GM21825 (cell line): ENCODE measurements around the gene C17orf67.

Experiments
- ATAC-seq: cut with Tn5 transposase; IDR thresholded peaks from one replicate; pipeline ENCODE4 v1.9.1; 2021; ENCODE audit warnings: mild to moderate bottlenecking, moderate library complexity; ENCODE audit not compliant: unreplicated experiment

Gene C17orf67

DNA sequence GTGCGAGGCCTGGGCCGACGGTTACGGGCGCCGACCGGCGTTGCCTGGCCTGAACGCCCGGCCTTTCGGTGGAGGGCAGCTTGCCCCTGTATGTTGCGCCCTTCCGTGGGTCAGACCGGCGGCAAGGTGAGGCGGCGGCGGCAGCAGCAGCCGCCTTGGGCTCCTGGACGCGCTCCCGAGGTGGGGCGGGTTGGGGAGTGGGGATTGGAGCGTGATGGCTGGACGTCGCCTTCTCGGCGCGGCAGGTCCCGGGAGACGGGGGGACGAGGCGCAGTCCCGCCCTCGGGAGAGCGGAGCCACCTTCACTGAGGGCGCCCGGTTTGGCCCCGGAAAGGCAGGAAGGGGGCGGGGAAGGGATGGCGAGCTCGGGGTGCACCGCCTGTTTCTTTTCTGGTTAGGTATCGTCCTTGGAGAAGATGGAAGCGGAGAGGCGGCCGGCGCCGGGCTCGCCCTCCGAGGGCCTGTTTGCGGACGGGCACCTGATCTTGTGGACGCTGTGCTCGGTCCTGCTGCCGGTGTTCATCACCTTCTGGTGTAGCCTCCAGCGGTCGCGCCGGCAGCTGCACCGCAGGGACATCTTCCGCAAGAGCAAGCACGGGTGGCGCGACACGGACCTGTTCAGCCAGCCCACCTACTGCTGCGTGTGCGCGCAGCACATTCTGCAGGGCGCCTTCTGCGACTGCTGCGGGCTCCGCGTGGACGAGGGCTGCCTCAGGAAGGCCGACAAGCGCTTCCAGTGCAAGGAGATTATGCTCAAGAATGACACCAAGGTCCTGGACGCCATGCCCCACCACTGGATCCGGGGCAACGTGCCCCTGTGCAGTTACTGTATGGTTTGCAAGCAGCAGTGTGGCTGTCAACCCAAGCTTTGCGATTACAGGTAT, 902 bp upstream of the C17orf67 start:
- ATAC-seq: peak; percentile 28

DNA sequence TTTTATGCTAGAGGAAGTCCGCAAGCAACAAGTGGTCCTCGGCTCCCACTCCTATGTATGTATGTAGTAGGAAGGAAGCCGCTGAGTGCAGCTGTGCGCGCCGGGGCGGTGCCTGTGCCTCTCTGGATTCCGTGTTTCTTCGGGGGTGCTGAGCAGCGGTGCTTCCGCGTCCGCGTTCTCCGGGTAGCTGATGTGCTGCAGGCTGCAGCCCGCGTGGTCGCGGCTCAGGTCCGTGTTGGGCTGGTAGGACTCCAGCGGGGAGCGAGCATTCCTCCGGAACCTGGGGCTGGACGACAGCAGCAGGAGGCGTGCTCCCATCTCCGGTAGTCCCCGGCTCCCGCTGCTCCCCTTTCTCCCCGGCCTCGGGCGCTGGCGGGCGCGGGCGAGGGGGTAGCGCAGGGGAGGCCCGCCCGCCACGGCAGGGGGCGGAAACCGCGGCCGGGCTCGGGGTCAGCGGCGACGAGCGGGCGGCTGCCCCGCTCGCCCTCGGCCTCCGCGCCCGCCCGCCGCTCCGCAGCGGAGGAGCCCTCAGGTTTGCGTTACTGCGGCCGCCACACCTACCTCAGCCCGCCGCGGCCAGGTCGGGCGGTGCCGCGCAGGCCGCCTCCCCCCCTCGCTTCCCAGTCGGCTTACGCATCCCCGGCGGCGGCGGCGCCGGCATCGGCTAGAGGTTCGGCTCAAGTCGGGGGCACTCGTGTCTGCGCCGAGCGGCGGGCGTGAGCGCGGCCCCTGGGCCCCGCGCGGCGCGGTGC, 487 bp downstream of the C17orf67 start:
- ATAC-seq: peak; percentile 45

DNA sequence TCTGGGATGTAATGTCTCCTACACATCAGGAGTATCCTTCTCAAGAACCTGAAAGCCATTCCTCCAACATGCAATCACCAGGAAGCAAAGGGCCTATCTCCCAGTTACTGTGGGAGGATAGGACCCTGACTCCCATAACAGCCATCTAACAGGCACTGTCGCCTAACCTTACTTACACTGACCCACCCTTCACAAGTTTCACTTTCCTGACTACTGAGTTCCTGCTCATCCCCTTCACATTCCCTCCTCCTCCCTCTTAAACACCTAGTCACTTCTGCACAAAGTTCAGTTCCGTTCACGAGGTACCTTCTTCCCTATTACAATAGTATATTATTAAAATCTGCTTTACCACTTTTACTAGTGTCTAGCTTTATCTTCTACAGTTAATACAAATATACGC, 1.3 kb downstream of the C17orf67 start:
- no peak for ATAC-seq

DNA sequence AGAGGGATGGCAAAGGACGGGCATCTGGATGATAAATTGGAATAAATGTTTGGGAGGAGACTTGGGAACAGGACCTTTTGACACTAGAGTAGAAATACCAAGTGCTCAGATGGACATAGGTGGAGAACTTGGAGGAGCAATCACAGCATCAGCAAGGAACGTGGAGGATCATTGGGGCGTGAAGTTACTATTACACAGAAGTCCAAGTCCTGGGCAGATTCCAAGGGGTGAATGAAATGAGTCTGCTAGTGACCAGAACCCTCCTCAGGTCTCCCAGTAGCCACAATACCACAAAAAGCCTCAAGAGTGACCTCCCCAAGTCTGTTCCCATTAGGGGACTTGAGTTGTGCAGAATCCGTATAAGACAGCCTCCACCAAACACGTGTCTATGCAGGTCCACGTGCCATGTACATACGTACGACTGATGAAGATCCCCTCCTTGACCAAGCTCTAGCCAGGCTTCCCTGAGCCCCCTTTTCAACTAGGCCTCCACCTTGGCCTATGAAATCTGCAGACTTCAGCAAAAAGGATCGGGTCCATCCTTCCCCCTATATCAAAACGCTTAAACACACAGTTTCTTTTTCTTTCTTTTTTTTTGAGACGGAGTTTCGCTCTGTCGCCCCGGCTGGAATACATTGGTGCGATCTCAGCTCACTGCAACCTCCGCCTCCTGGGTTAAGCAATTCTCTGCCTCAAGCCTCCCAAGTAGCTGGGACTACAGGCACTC, 2.2 kb downstream of the C17orf67 start:
- no peak for ATAC-seq

DNA sequence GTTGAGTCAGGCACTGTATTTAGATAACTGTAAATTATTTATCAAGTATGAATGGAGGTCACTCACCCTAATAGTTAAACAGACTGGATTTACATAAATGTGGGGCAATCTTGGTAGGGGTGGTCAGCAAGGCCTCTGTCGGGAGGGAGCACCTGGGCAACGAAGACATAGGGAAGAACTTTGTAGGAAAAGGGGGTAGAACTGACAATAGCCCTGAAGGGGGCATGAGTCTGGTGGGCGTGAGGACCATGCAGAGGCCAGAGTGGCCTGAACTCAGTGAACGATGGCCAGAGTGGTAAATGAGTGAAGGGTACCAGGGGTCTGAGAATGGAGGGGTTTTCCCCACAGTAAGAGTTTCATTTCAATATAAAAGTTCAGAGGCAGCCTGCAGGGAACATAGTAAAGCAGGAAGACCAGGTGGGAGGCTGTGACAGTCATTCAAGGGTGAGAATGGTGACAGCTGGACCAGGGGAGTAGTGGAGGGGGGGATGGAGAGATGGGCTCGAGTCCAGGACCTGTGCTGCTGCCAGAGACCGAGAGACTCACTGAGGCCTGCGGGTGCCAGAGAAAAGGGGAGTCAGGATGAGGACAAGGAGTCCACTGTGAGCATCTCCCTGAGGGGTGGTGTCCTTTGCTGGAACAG, 2.9 kb downstream of the C17orf67 start:
- ATAC-seq: no peak

DNA sequence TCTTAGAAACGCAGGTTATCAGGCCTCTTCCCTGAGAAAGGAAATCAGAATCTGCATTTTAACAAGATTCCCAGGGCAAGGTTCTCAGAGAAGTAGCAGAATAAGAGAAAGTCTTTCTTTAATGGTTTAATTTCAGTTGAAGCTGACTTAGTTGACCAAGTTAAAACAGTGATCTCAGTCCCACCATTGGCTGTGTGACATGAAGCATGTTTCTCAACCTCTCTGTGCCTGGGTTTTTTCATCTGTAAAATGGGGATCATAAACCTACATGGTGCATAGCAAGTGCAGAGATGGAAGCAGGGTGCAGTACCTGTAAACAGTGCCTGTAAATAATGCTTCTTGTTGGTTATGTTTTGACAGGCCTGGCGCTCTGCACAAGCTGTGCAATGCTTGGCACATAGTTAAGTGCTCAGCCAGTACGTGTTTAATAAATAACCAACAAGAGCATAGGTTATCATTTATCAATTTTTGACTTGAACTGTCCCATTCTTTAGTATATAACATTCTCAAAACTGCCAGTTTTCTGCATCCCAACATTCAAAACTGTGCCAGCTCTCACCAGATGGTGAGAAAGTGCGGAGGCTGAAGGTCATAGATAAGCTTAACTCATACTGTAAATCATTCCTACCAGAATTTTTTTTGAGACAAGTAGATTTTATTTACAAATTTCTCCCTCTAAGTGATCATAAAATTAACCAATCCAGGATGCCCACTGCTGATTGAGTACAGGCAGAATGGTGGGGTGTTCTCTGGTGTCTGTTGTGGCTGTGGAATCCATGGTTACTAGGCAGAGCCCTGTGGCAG, 6.9 kb downstream of the C17orf67 start:
- no peak for ATAC-seq

DNA sequence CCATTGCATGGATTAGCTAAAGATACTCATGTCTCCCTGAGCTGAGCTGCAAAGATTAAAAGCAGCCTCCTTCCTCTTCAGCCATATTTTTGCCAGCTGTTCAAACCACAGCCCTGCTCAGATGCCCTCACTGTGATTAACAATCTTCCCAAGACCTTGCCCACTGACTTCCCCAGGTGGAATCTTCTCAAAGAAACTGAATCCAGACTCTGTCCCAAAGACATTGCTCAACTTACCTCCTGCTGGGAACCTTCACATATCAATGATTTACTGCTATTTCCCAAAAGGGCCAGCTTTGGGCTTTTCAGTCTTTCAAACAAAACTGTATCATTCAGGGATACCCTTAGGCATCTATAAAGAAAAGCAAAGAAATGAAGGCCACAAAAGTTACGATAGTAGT, 9.2 kb downstream of the C17orf67 start:
- no peak for ATAC-seq

DNA sequence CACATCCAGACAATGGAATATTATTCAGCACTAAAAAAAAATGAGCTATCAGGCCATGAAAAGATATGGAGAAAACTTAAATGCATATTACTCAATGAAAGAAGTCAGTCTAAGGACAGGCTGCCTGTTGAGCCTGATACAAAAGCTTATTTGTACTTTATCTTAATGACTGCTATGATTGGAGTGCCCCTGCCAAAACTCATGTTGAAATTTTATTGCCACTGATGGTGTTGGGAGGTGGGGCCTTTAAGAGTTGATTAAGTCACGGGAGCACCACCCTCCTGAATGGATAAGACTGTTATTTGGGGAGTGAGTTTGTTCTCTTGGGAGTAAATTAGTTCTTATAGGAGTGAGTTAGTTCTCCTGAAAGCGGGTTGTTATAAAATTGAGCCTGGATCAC, 9.9 kb downstream of the C17orf67 start:
- ATAC-seq: no peak

DNA sequence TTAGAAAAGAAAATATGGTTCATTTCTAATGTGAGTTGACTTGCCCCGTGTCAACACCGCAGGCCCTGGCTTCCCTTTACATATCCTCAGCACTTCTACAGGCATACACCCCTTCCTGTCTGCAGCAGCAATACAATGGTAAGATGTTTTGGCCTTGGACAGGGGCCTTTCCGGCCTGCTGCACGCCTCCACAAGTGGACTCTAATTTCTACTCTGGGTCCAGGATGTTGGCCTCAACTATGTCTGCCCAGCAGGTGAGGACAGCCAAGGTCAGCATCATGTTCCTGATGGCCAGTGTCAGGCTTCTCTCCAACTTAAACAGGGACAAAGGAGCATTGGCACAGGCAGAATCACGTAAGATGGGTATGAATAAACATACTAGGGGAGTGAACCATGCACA, 11.0 kb downstream of the C17orf67 start:
- no peak for ATAC-seq

DNA sequence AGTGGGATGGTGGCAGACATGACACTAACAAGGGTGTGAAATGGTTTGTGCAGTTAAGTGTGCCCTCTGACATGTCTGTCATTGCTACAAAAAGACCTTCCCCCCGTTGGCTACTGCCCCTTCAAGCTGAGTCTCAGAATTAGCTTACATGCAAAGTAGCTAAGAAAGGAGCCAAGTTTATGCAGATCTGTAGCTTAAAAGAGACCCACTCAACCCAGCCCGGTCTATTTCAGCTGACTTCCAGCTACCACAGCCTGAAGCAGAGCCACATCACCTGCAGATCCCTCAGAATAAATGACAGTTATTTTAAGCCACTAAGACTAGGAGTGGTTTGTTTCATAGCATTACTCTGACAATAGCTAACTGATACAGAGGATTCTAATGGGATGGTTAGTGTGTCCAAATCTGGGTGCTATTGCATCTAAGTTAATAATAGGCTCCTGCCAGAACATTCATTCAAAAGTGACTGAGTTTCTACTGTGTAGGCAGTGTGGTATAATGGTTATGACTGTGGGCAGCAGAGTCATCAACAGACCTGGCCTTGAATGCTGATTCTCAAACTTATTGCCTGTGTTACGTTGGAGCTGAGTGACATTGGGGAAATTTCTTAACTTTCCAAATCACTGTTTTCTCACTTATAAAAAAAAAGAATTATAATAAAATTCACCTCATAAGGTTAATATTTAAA, 11.7 kb downstream of the C17orf67 start:
- no peak for ATAC-seq

DNA sequence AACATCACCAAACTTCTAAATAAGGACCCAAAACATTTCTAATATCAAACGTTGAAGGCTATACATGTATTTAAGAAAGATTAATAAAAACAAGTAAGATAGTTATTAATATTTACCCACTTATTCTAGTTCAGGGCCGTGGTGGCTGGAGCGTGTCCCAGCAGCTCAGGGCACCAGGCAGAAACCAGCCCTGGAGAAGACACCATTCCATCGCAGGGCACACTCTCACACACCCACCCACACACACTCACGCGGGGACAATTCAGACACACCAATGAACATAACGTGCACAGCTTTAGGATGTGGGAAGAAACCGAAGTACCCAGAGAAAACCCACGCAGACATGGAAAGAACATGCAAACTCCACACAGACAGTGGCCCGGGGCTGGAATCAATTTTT, 13.5 kb downstream of the C17orf67 start:
- no peak for ATAC-seq

DNA sequence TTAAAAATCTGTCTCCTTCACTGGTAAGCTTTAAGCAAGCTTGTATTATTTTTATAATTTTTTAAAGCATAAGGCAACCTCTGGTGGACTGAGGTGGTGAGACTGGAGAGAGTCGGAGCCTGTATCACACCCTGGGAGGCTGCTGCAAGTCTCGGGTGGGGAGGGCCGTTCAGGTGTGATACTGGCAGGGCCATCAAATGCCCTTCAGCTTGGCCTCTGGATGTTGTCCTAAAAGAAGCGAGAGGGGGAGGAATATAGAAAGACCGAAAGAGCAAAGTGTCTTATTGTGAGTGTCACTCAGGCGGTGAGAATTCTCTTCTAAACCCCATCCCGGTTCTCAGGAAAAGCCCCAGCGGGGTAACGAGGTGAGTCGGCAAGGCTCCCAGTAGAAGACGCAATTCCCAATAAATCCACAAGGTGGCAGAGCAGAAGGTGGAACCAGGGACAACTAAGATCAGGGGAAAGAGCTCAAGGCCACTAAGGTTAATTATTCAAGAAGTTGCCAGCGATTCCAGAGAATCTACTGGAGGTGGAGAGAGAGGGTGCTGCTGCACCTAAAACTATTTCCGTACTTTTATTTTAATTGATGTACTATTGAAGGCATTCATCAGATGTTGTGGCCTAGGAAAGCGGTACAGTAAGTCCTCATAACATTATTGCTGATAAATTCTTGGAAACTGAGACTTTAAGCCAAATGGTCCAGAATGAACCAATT, 14.1 kb downstream of the C17orf67 start:
- peak; percentile 68 for ATAC-seq

DNA sequence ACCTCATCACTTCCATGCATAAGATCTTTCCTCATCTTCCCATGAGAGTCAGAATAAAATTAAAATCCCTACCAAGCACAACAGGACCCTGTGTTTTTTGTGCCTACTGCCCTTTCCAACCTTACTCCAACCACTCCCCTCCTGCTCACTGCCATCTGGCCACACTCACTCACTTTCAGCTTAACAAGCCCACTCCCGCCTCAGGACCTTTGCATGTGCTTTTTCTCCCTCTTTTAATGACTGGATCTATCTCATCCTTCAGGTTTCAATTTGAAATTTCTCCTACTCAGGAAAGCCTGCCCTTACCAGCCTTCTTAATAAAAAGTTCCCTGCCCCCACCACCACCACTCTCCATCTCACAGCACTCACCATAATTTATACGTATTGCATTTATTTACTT, 14.7 kb downstream of the C17orf67 start:
- no peak for ATAC-seq

DNA sequence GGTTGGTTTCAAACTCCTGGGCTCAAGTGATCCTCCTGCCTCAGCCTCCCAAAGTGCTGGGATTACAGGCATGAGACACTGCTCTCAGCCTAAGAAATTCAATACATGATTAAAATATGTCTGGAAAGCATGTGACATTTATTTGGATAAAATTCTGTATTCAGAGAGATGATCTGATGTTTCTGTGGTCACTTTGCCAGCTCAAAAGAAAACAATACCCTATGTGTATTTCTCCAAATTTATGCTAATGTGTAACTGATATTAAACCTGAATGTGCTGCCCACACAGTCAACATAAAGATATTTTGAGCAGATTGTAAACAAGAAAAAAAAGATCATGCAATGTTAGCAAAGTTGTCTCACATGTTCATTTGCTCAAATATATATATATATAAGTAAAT, 16.7 kb downstream of the C17orf67 start:
- ATAC-seq: no peak

DNA sequence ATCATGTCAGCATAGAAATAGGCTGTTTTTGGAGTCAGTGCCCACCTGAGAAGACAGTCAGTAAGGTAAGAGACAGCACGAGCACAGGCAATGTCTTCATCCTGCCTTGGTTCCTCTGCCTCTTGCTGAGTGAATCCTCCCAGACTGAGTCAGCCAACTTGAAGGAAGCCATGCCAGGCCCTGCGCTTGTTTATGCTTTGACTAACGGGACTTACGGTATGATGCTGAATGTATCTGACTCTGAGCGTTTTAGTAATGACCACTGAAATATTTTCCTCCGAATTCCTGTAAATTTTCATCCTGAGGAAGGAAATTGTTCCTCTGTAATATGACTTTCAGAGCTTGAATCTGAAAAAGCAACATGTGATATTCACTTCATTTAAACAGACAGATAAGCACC, 18.0 kb downstream of the C17orf67 start:
- no peak for ATAC-seq

DNA sequence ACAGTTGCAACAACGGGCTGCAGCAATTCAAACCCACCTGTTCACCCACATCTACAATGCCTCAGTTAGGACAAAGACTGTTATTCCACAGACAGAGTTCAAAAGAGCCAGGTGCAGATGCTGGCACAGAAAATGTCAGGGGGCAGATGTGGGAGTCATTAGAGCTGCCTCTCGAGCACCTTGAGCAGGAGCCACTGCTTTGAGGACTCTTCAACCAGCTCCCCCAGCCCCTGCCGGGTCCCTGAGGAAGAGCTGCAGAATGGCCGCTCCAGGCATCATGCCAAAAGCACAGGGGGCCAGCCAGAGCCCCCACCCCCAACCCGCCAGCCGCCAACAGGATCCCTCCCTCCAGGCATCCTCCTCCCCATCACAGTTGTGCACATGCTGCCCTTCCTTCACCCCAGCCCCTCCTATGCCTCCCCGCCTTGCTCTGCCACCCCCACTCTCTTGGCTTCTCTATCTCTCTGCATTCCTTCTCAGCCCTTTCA, 20.8 kb downstream of the C17orf67 start:
- ATAC-seq: no peak

DNA sequence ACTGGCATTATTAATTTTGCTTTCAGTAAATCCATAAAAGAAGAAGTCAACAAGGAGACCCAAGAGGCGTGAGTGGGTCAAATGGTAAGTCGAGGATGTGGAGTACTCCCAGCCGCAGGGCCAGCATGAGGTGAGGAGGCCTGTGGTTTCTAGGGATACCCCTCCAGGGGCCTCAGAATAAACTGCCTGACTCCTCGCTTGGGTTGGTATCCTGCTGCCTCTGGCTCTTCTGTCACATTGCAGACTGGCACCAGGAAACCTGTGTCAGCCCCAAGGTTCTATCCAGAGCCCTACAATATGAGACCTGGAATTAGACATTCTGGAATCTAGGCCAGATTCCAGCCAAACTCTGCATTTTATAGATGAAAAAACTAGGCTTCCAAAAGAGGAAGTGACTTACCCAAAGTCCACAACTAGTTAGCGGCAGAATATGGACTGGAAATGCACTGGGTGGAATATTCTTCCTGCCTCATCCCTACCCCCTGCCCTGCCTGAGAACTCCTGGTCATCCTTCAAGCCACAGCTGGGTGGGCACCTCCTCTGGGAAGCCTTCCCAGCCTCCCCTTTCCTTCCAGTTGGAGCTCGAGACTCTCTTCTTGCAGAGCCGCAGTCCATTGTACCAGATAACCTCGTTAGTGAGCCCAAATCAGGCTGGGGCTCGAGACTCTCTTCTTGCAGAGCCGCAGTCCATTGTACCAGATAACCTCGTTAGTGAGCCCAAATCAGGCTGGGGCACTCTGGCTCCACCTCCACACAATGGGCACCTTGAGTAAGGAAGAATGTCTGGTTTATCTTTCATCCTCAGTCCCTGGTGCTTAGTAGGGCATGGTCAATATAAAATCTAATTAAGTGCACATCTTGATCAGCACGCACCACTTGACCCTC, 22.6 kb downstream of the C17orf67 start:
- no peak for ATAC-seq

DNA sequence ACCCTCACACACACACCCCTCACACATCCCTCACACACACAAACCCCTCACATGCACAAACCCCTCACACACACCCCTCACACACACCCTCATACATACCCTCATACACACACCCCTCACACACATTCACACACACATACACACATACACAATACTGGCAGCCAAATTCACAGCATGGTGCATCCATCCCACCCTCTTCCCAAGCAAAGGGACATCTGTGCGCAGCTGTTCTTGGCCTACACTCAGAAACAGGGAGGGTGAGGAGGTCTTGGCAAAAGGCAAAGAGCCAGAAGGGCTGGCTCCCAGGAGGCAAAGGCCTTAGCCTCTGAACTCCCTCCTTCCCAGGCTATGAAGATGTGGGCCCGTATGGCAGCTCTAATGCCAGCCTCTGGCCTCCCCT, 23.4 kb downstream of the C17orf67 start:
- no peak for ATAC-seq
